ENCODE data around the gene KLK6.

Gene KLK6

DNA sequence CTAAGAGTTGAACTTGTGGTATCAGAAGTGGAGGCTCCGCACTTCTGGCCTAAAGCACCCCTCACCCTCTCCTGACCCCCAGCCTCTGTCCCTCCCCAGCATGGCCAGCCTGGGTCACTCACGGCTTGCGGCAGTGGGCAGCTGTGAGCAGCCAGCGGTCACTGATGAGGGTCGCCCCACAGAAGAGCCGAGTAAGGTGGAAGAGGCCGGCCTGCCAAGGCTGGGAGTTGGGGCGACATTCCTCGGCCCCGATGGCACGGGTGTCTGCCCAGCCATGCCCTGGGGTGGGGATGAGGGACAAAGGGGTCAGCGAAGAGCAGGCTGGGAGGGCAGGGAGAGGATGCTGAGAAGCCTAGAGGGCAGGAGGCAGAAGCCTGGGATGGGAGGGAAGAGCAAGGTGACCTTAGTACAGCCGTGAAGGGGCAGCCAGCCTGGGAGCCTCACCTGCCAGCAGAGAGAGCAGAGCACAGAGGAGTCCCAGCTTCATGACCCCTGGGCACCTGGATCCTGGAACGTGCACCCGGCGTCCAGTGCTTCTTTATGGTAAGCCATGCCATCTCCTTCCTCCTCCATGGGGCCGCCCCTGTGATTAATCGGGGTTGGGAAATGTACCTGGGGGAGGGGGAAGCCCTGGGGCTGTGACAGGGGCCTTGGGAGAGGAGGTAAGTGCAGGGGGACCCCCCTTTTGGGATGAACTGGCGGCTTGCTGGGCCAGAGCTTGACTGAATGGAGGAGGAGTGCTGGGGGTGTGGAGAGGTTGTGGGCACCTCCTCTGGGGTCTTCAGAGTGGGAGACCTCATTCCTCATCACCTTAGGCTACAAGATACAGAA lies 39.9 kb upstream of the KLK6 start:
- no peaks in the 10 kb centered on the region for H3K79me2 ChIP-seq (ENCODE audit: low read length)
- no peak overlapping the region for H3K27ac ChIP-seq (ENCODE audit: low read length)
- H3K4me2 ChIP-seq (ENCODE audit: low read length): no peak overlapping the region
- H3K9ac ChIP-seq (ENCODE audit: low read length): no peak overlapping the region
- no peak overlapping the region for H2AFZ ChIP-seq (ENCODE audit: low read depth, low read length)
- H4K20me1 ChIP-seq (ENCODE audit: insufficient read depth, low read length): no peaks in the 10 kb centered on the region
- H3K27me3 ChIP-seq (ENCODE audit: low read depth, low read length): peaks cover 31% of the 10 kb centered on the region
- TF ChIP-seq EZH2phosphoT487 (IDR thresholded peaks at IDR 0.05; ENCODE audit: low read depth): no peak
- TF ChIP-seq, protein P1, sequence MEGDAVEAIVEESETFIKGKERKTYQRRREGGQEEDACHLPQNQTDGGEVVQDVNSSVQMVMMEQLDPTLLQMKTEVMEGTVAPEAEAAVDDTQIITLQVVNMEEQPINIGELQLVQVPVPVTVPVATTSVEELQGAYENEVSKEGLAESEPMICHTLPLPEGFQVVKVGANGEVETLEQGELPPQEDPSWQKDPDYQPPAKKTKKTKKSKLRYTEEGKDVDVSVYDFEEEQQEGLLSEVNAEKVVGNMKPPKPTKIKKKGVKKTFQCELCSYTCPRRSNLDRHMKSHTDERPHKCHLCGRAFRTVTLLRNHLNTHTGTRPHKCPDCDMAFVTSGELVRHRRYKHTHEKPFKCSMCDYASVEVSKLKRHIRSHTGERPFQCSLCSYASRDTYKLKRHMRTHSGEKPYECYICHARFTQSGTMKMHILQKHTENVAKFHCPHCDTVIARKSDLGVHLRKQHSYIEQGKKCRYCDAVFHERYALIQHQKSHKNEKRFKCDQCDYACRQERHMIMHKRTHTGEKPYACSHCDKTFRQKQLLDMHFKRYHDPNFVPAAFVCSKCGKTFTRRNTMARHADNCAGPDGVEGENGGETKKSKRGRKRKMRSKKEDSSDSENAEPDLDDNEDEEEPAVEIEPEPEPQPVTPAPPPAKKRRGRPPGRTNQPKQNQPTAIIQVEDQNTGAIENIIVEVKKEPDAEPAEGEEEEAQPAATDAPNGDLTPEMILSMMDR (IDR thresholded peaks at IDR 0.05; ENCODE audit: low read depth, low read length): no peak
- no peaks in the 10 kb centered on the region for H3K36me3 ChIP-seq (replicated peaks; ENCODE audit: low read depth, low read length)
- no peaks in the 10 kb centered on the region for H3K4me1 ChIP-seq (ENCODE audit: low read length)
- H3K4me3 ChIP-seq (ENCODE audit: low read length): no peak overlapping the region
- no peaks in the 10 kb centered on the region for H3K9me3 ChIP-seq (ENCODE audit: insufficient read depth, low read length)

DNA sequence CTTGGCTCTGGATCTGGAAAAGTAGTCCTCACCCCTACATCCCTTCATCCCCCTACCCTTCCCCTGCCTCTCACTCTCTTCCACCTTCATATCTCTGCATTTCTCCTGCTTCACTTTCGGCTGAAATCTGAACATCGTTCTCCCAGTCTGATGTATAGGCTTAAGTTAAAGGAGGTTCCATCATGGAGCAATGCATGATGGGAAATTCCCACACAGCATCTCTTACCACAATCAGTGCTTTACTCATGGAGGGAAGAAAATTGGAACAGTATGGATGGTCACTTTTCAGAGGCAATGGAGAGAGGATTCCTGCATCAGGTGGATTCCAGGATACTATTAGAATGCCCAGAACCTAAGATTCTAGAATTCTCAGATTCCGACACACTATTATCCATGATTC lies 38.1 kb upstream of the KLK6 start:
- Histone ChIP-seq H4K20me1 (ENCODE audit: insufficient read depth, low read length) (no peaks in the 10 kb centered on the region), H3K27ac (ENCODE audit: low read length) (no peak overlapping the region), H3K4me1 (ENCODE audit: low read length) (no peaks in the 10 kb centered on the region), H3K79me2 (ENCODE audit: low read length) (no peaks in the 10 kb centered on the region), H2AFZ (ENCODE audit: low read depth, low read length) (no peak overlapping the region), H3K4me2 (ENCODE audit: low read length) (no peak overlapping the region), H3K9me3 (ENCODE audit: insufficient read depth, low read length) (no peaks in the 10 kb centered on the region), H3K9ac (ENCODE audit: low read length) (no peak overlapping the region), H3K4me3 (ENCODE audit: low read length) (no peak overlapping the region), H3K27me3 (ENCODE audit: low read depth, low read length) (peaks cover 26% of the 10 kb centered on the region), H3K36me3 (replicated peaks; ENCODE audit: low read depth, low read length) (no peaks in the 10 kb centered on the region)
- no peak for TF ChIP-seq EZH2phosphoT487 (IDR thresholded peaks at IDR 0.05; ENCODE audit: low read depth)
- TF ChIP-seq, protein P1 (IDR thresholded peaks at IDR 0.05; ENCODE audit: low read depth, low read length): no peak

- Histone ChIP-seq H3K79me2 (ENCODE audit: low read length) (no peaks in the 10 kb centered on the region), H3K27ac (ENCODE audit: low read length) (no peak overlapping the region), H3K4me1 (ENCODE audit: low read length) (no peaks in the 10 kb centered on the region), H3K4me2 (ENCODE audit: low read length) (no peak overlapping the region), H2AFZ (ENCODE audit: low read depth, low read length) (no peak overlapping the region), H3K9ac (ENCODE audit: low read length) (no peak overlapping the region), H3K9me3 (ENCODE audit: insufficient read depth, low read length) (no peaks in the 10 kb centered on the region), H4K20me1 (ENCODE audit: insufficient read depth, low read length) (no peaks in the 10 kb centered on the region), H3K4me3 (ENCODE audit: low read length) (no peak overlapping the region), H3K27me3 (ENCODE audit: low read depth, low read length) (peaks cover 23% of the 10 kb centered on the region), H3K36me3 (replicated peaks; ENCODE audit: low read depth, low read length) (no peaks in the 10 kb centered on the region)
- TF ChIP-seq, protein P1 (IDR thresholded peaks at IDR 0.05; ENCODE audit: low read depth, low read length): no peak
- no peak for TF ChIP-seq EZH2phosphoT487 (IDR thresholded peaks at IDR 0.05; ENCODE audit: low read depth)
Measured at GRCh38 chr19:51006406-51006805, 37.0 kb upstream of the KLK6 start.

- H3K27ac ChIP-seq (ENCODE audit: low read length): no peak overlapping the region
- H3K79me2 ChIP-seq (ENCODE audit: low read length): no peaks in the 10 kb centered on the region
- no peaks in the 10 kb centered on the region for H3K9me3 ChIP-seq (ENCODE audit: insufficient read depth, low read length)
- H3K36me3 ChIP-seq (replicated peaks; ENCODE audit: low read depth, low read length): no peaks in the 10 kb centered on the region
- TF ChIP-seq, protein P1 (IDR thresholded peaks at IDR 0.05; ENCODE audit: low read depth, low read length): no peak
- TF ChIP-seq EZH2phosphoT487 (IDR thresholded peaks at IDR 0.05; ENCODE audit: low read depth): no peak
- H3K9ac ChIP-seq (ENCODE audit: low read length): no peak overlapping the region
- H3K4me2 ChIP-seq (ENCODE audit: low read length): no peak overlapping the region
- H4K20me1 ChIP-seq (ENCODE audit: insufficient read depth, low read length): no peaks in the 10 kb centered on the region
- no peak overlapping the region for H2AFZ ChIP-seq (ENCODE audit: low read depth, low read length)
- H3K4me1 ChIP-seq (ENCODE audit: low read length): no peaks in the 10 kb centered on the region
- H3K4me3 ChIP-seq (ENCODE audit: low read length): no peak overlapping the region
- peaks cover 18% of the 10 kb centered on the region for H3K27me3 ChIP-seq (ENCODE audit: low read depth, low read length)
Measured at GRCh38 chr19:51005248-51005647, 35.9 kb upstream of the KLK6 start.
